K562 (cell line): ENCODE measurements around the gene AGAP1. TPM values are rescaled to one million over a fixed set of nuclear protein-coding genes. Genes with fewer than 3 reads are reported as not detected.

Source experiments
- ATAC-seq: fragments of 200-7000 bp; cut with Tn5 transposase; 3 replicates; pipeline ENCODE4 v1.9.1; 2020; ENCODE audit warnings: moderate library complexity
- BruUV-seq: library from RNA; stranded (reverse); fragments of 400-500 nt; replicated peaks from 2 replicates; lab custom pipeline; 2021; lab: Mats Ljungman, UMichigan
- CTCF ChIA-PET: fragments of 300-600 bp; formaldehyde crosslinking; extraction: SDS; loops from one replicate; lab custom pipeline; 2021; ENCODE audit warnings: low intra/inter-chr PET ratio; lab: Yijun Ruan, JAX
- POLR2A ChIA-PET: fragments of 300-600, 350-650 bp; sonication (Branson Sonifier 250); formaldehyde crosslinking; extraction: SDS; loops from one replicate; lab custom pipeline; 2021; ENCODE audit warnings: antibody characterized with exemption, inconsistent platforms; lab: Yijun Ruan, JAX
- DNase-seq, 4 experiments: peaks; one replicate each; pipeline versions ENCODE4 v3.0.0 to v3.0.0-alpha.2; 2011 to 2018; ENCODE audit warnings: low spot score in 3 of 4, mixed read lengths in 3 of 4; ENCODE audit errors: extremely low read depth in 1 of 4
- FAIRE-seq: peaks from 2 replicates; lab custom pipeline; 2011; peaks lifted over from hg19 to GRCh38; lab: Jason Lieb, UNC
- H2AFZ ChIP-seq: 2 replicates; pipeline ENCODE4 v1.6.0; 2011; ENCODE audit warnings: low read depth, low read length, control low read depth, inconsistent platforms
- H3K27ac ChIP-seq: fragments of 200-600 bp; 3 replicates; pipeline ENCODE4 v1.8.0; 2011; ENCODE audit warnings: low read depth, mild to moderate bottlenecking, control low read depth, inconsistent platforms, low read length, moderate library complexity, mixed read lengths; ENCODE audit errors: extremely low read depth
- H3K27me3 ChIP-seq, 2 experiments: fragments of 300-600 bp in 1 of 2; 2 replicates in 1 of 2; 3 replicates in 1 of 2; pipeline versions ENCODE4 v1.6.0 to v1.8.0; 2011; ENCODE audit warnings: inconsistent platforms in 2 of 2, low read length in 2 of 2, mild to moderate bottlenecking in 1 of 2, mixed read lengths in 1 of 2, moderate library complexity in 1 of 2; ENCODE audit not compliant: control insufficient read depth in 2 of 2, insufficient read depth in 2 of 2
- H3K36me3 ChIP-seq: fragments of 300-600 bp; 3 replicates; pipeline ENCODE4 v1.8.0; 2011; ENCODE audit warnings: mild to moderate bottlenecking, low read length, inconsistent platforms; ENCODE audit not compliant: control insufficient read depth, insufficient read depth
- H3K4me1 ChIP-seq, 2 experiments: fragments of 200-600 bp in 1 of 2; replicated peaks in 1 of 2; 2 replicates in 1 of 2; 3 replicates in 1 of 2; pipeline versions ENCODE4 v1.5.1 to v1.8.0; 2011; ENCODE audit warnings: inconsistent platforms in 2 of 2, low read length in 2 of 2, mild to moderate bottlenecking in 1 of 2, mixed read lengths in 1 of 2, moderate library complexity in 1 of 2; ENCODE audit not compliant: control insufficient read depth in 2 of 2, insufficient read depth in 2 of 2
- H3K4me2 ChIP-seq: 2 replicates; pipeline ENCODE4 v1.6.1; 2011; ENCODE audit warnings: low read length, control low read depth, inconsistent platforms, mixed read lengths; ENCODE audit not compliant: insufficient read depth
- H3K4me3 ChIP-seq: fragments of 200-600 bp; sonication (generic), shearing (Covaris generic); 2 replicates; pipeline ENCODE4 v1.5.1; 2016; ENCODE audit warnings: control low read depth, inconsistent platforms
- H3K79me2 ChIP-seq: fragments of 200-600 bp; 3 replicates; pipeline ENCODE4 v1.8.0; 2011; ENCODE audit warnings: low read length, inconsistent platforms; ENCODE audit not compliant: control insufficient read depth, insufficient read depth
- H3K9ac ChIP-seq, 2 experiments: 2 replicates each; pipeline versions ENCODE4 v1.6.0 to v1.6.1; 2011; ENCODE audit warnings: low read depth in 2 of 2, low read length in 2 of 2, control low read depth in 1 of 2, inconsistent platforms in 1 of 2, mild to moderate bottlenecking in 1 of 2, mixed read lengths in 1 of 2; ENCODE audit not compliant: insufficient read depth in 1 of 2
- H3K9me1 ChIP-seq: one replicate; pipeline ENCODE4 v1.6.0; 2011; ENCODE audit warnings: inconsistent platforms, mild to moderate bottlenecking, low read length, moderate library complexity; ENCODE audit not compliant: control insufficient read depth, insufficient read depth
- H3K9me3 ChIP-seq: replicated peaks from 2 replicates; pipeline ENCODE4 v1.5.1; 2011; ENCODE audit warnings: low read depth, low read length, inconsistent platforms; ENCODE audit not compliant: control insufficient read depth, insufficient read depth
- H4K20me1 ChIP-seq: replicated peaks from 2 replicates; pipeline ENCODE4 v1.6.1; 2011; ENCODE audit warnings: low read length, inconsistent platforms, mixed read lengths; ENCODE audit not compliant: control insufficient read depth, insufficient read depth
- ATF3 ChIP-seq, 2 experiments: fragments of 450-650 bp in 1 of 2; sonication (generic) in 1 of 2; formaldehyde crosslinking in 1 of 2; IDR thresholded peaks in 1 of 2; conservative IDR thresholded peaks in 1 of 2; 2 replicates each; pipeline versions ENCODE4 v1.6.1 to v1.8.1; 2016 to 2023; ENCODE audit warnings: mild to moderate bottlenecking in 2 of 2, moderate library complexity in 2 of 2, inconsistent platforms in 1 of 2, missing genetic modification reagents in 1 of 2
- CTCF ChIP-seq, 3 experiments: IDR thresholded peaks in 2 of 3; conservative IDR thresholded peaks in 1 of 3; 2 replicates each; pipeline ENCODE4 v1.5.1; 2011 to 2012; ENCODE audit warnings: low read length in 3 of 3, mild to moderate bottlenecking in 3 of 3, control low read depth in 2 of 3, improper control_type of control experiment in 1 of 3, inconsistent platforms in 1 of 3, low read depth in 1 of 3, mixed read lengths in 1 of 3, moderate library complexity in 1 of 3; ENCODE audit not compliant: insufficient read depth in 2 of 3
- JUND ChIP-seq, 2 experiments: IDR thresholded peaks; 2 replicates in 1 of 2; 3 replicates in 1 of 2; pipeline ENCODE4 v1.6.1; 2011; ENCODE audit warnings: borderline replicate concordance in 2 of 2, low read depth in 2 of 2, low read length in 2 of 2, improper control_type of control experiment in 1 of 2, missing biosample characterization in 1 of 2, missing genetic modification characterization in 1 of 2, missing genetic modification reagents in 1 of 2
- RAD21 ChIP-seq, 2 experiments: fragments of 250-450 bp in 1 of 2; fragments of 450-650 bp in 1 of 2; sonication (Bioruptor Pico) in 1 of 2; formaldehyde crosslinking in 1 of 2; IDR thresholded peaks in 1 of 2; conservative IDR thresholded peaks in 1 of 2; 2 replicates each; pipeline versions ENCODE4 v1.4.0 to v1.8.0; 2020 to 2022; ENCODE audit warnings: mild to moderate bottlenecking in 2 of 2, moderate library complexity in 1 of 2
- RB1 ChIP-seq: fragments of 450-650 bp; IDR thresholded peaks from 2 replicates; pipeline ENCODE4 v1.6.1; 2017; ENCODE audit warnings: low read depth, mild to moderate bottlenecking
- RHOXF2B ChIP-seq: fragments of 250-450 bp; sonication (Bioruptor Pico); conservative IDR thresholded peaks from 2 replicates; pipeline ENCODE4 v1.5.1; 2021
- SIRT6 ChIP-seq: IDR thresholded peaks from one replicate; pipeline ENCODE4 v1.6.1; 2012; ENCODE audit warnings: low read depth, mild to moderate bottlenecking, control low read depth, inconsistent platforms, low read length, moderate library complexity
- SIX5 ChIP-seq, 2 experiments: IDR thresholded peaks; 2 replicates each; pipeline ENCODE4 v1.6.1; 2011; ENCODE audit warnings: low read length in 2 of 2, borderline replicate concordance in 1 of 2, low read depth in 1 of 2, mild to moderate bottlenecking in 1 of 2, moderate library complexity in 1 of 2; ENCODE audit not compliant: insufficient read depth in 1 of 2
- SMC3 ChIP-seq: conservative IDR thresholded peaks from 2 replicates; pipeline ENCODE4 v1.6.1; 2011; ENCODE audit warnings: low read depth, low read length, improper control_type of control experiment; ENCODE audit not compliant: insufficient read depth
- STAG1 ChIP-seq: sonication (generic); formaldehyde crosslinking; IDR thresholded peaks from 2 replicates; pipeline ENCODE4 v1.5.0; 2020; ENCODE audit warnings: missing genetic modification reagents, borderline replicate concordance
- WGBS: fragments of 100-300 bp; shearing (Covaris generic); methylation state at CpG from one replicate; pipeline ENCODE4 v1.1.6; 2016; ENCODE audit warnings: low coverage, mixed read lengths; ENCODE audit not compliant: insufficient coverage; ENCODE audit errors: missing lambda C conversion rate; 5-methylcytosine and 5-hydroxymethylcytosine counted together
- in situ Hi-C: fragments of 300-500 bp; cut with MboI; formaldehyde crosslinking; loops from 4 replicates; pipeline ENCODE4 v1.15.0; 2018; ENCODE audit warnings: inconsistent platforms, mixed read lengths
- intact Hi-C: fragments of 100-400 bp; cut with micrococcal nuclease; formaldehyde crosslinking; loops from 2 replicates; pipeline ENCODE4 v1.14.2; 2022
- polyA plus RNA-seq, 8 experiments: library from polyadenylated mRNA; depleted of rRNA in 4 of 8; stranded (reverse) in 5 of 8; unstranded in 3 of 8; fragments of >200 nt; fragmentation: Nextera tagmentation in 2 of 8; fragmentation: Illumina TruSeq in 1 of 8; extraction: Ambion mirVana in 2 of 8; extraction: Trizol in 1 of 8; gene quantifications; 2 replicates each; pipeline versions ENCODE4 v1.2.1 to v1.2.3, GENCODE V29; 2011 to 2014; ENCODE audit warnings: inconsistent platforms in 1 of 8, missing spikeins in 1 of 8
- total RNA-seq, 7 experiments: library from RNA; depleted of rRNA in 6 of 7; stranded (reverse); fragments of >200 nt in 6 of 7; fragmentation: Illumina TruSeq in 2 of 7; extraction: Trizol in 2 of 7; gene quantifications; 2 replicates each; pipeline versions ENCODE4 v1.2.1 to v1.2.3, GENCODE V29; 2011 to 2021; ENCODE audit warnings: low replicate concordance in 1 of 7
- TF ChIP-seq, protein P1 (sequence below): fragments of 450-650 bp; formaldehyde crosslinking; IDR thresholded peaks from 2 replicates; pipeline ENCODE4 v1.4.0; 2020; ENCODE audit warnings: mild to moderate bottlenecking, moderate library complexity

The AGAP1 gene
- total and polyA plus RNA-seq, 9 of the 15 experiments (the other 6 are each of a cell fraction or from before 2014, with no cell fraction given), result 1.3 to 24.0 (median 10.6) TPM

GRCh38 chr2:235779444-235779896 is 285.6 kb downstream of the AGAP1 start:
- intact Hi-C loops, result no loop called here
- H3K9ac ChIP-seq, result no peak overlapping the region
- ChIA-PET POLR2A (interaction anchor here (0.7 kb wide), 1 partner anchor 459 kb away, joined by 3 read pairs; no protein-coding TSS in a partner anchor), CTCF (interaction anchor here (0.7 to 1.2 kb wide), 3 partner anchors 346 to 399 kb away, joined by 3 to 5 read pairs (median 4); partner anchors contain the start of gene GBX2)
- H2AFZ ChIP-seq, result no peak overlapping the region
- 34% methylated on average over 7 of the region's 8 CpGs for WGBS
- no peaks in the 10 kb centered on the region for H3K4me1 ChIP-seq
- ATAC-seq (peak; percentile 96), FAIRE-seq (peak; percentile 63), DNase-seq (peak; percentile 55 to 67 (median 59))
- H3K9me1 ChIP-seq, result no peaks in the 10 kb centered on the region
- no TSS peak for BruUV-seq
- no peaks in the 10 kb centered on the region for H3K27me3 ChIP-seq
- in situ Hi-C loops, result loop anchor here (5.0 kb wide), 1 partner anchor 398 kb away; no protein-coding TSS in a partner anchor
- no peak overlapping the region for H3K4me2 ChIP-seq
- H4K20me1 ChIP-seq, result peaks cover 6% of the 10 kb centered on the region
- H3K36me3 ChIP-seq, result no peaks in the 10 kb centered on the region
- no peak overlapping the region for H3K4me3 ChIP-seq
- no peak overlapping the region for H3K27ac ChIP-seq
- H3K79me2 ChIP-seq, result no peaks in the 10 kb centered on the region
- H3K9me3 ChIP-seq, result no peaks in the 10 kb centered on the region
- no peak for TF ChIP-seq SIRT6
- peak; percentile 54; the same call in 1 of the 2 replicates for TF ChIP-seq STAG1 (CRISPR knock-in tag)
- TF ChIP-seq SIX5 (IDR thresholded peaks at IDR 0.05; ENCODE audit: borderline replicate concordance in 1 of 2, insufficient read depth in 1 of 2, low read depth in 1 of 2, low read length in 2 of 2), result no peak
- TF ChIP-seq RHOXF2B, result no peak
- TF ChIP-seq JUND (IDR thresholded peaks at IDR 0.05; ENCODE audit: borderline replicate concordance, low read depth, low read length), result peak; percentile 12; the same call in 1 of the 2 replicates
- TF ChIP-seq JUND (tag; IDR thresholded peaks at IDR 0.05; ENCODE audit: borderline replicate concordance, low read depth, low read length), result no peak
- 0 out of 2 replicates have a peak, but pooled peaks have one; percentile 17 for TF ChIP-seq ATF3 (IDR thresholded peaks at IDR 0.05)
- TF ChIP-seq ATF3 (CRISPR knock-in tag; conservative IDR thresholded peaks at IDR 0.05), result no peak
- TF ChIP-seq CTCF (IDR thresholded peaks at IDR 0.05 in 2 of 3, conservative IDR thresholded peaks at IDR 0.05 in 1 of 3; ENCODE audit: insufficient read depth in 2 of 3, low read depth in 1 of 3, low read length in 3 of 3), result peak; percentile 69 to 77 (median 72)
- TF ChIP-seq, protein P1, sequence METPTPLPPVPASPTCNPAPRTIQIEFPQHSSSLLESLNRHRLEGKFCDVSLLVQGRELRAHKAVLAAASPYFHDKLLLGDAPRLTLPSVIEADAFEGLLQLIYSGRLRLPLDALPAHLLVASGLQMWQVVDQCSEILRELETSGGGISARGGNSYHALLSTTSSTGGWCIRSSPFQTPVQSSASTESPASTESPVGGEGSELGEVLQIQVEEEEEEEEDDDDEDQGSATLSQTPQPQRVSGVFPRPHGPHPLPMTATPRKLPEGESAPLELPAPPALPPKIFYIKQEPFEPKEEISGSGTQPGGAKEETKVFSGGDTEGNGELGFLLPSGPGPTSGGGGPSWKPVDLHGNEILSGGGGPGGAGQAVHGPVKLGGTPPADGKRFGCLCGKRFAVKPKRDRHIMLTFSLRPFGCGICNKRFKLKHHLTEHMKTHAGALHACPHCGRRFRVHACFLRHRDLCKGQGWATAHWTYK (CRISPR knock-in tag), result no peak
- TF ChIP-seq RB1, result peak; percentile 29; the same call in 1 of the 2 replicates
- peak; percentile 37 to 62; a peak in 3 of 4 replicates for TF ChIP-seq RAD21 (CRISPR knock-in tag; conservative IDR thresholded peaks at IDR 0.05 in 1 of 2, IDR thresholded peaks at IDR 0.05 in 1 of 2)
- TF ChIP-seq SMC3, result peak; percentile 54; the same call in 1 of the 2 replicates
